Endodermal cell (in vitro differentiated cells): ENCODE data around the gene SCT. TPM values are rescaled to one million over a fixed set of nuclear protein-coding genes. Genes with fewer than 3 reads are reported as not detected.

Experiments
- DNase-seq: peaks from one replicate; pipeline ENCODE4 v3.0.0-alpha.2; 2017
- H3K27ac ChIP-seq: 2 replicates; pipeline ENCODE4 v1.5.1; 2013; ENCODE audit warnings: mild to moderate bottlenecking, low read depth, low read length, moderate library complexity
- H3K27me3 ChIP-seq: 2 replicates; pipeline ENCODE4 v1.6.1; 2013; ENCODE audit warnings: mild to moderate bottlenecking, low read length, moderate library complexity; ENCODE audit not compliant: insufficient read depth, control insufficient read depth, poor library complexity, severe bottlenecking
- H3K36me3 ChIP-seq: 2 replicates; pipeline ENCODE4 v1.7.0; 2013; ENCODE audit warnings: mild to moderate bottlenecking, low read length, moderate library complexity; ENCODE audit not compliant: control insufficient read depth, insufficient read depth
- H3K4me1 ChIP-seq: one replicate; pipeline ENCODE4 v1.7.0; 2013; ENCODE audit warnings: low read length; ENCODE audit not compliant: control insufficient read depth, insufficient read depth
- H3K4me3 ChIP-seq: 2 replicates; pipeline ENCODE4 v1.5.1; 2013; ENCODE audit warnings: mild to moderate bottlenecking, low read length, moderate library complexity
- H3K9ac ChIP-seq: 2 replicates; pipeline ENCODE4 v1.6.1; 2013; ENCODE audit warnings: mild to moderate bottlenecking, low read length, moderate library complexity; ENCODE audit not compliant: poor library complexity, severe bottlenecking; ENCODE audit errors: extremely low read depth
- H3K9me3 ChIP-seq: 2 replicates; pipeline ENCODE4 v1.6.1; 2013; ENCODE audit warnings: mild to moderate bottlenecking, low read length, moderate library complexity; ENCODE audit not compliant: control insufficient read depth
- H3K27ac Mint-ChIP-seq: 2 replicates; pipeline ENCODE4 v1.8.0; 2020; ENCODE audit warnings: mixed read lengths
- H3K27me3 Mint-ChIP-seq: 2 replicates; pipeline ENCODE4 v1.8.0; 2021; ENCODE audit warnings: mild to moderate bottlenecking, mixed read lengths; ENCODE audit not compliant: insufficient read depth
- H3K36me3 Mint-ChIP-seq: 2 replicates; pipeline ENCODE4 v1.8.0; 2020; ENCODE audit warnings: low read depth, mixed read lengths
- H3K4me1 Mint-ChIP-seq: 2 replicates; pipeline ENCODE4 v1.8.0; 2020; ENCODE audit warnings: mixed read lengths
- H3K4me3 Mint-ChIP-seq: 2 replicates; pipeline ENCODE4 v1.8.0; 2020; ENCODE audit warnings: mild to moderate bottlenecking, moderate library complexity, mixed read lengths
- H3K9me3 Mint-ChIP-seq: 2 replicates; pipeline ENCODE4 v1.8.0; 2020; ENCODE audit warnings: mild to moderate bottlenecking, mixed read lengths
- whole genome bisulfite sequencing, 2 experiments: methylation state at CpG; one replicate each; pipeline versions ENCODE4 v1.1.5 to v1.1.7; 2013; ENCODE audit warnings: missing lambda C conversion rate in 2 of 2, mixed read lengths in 1 of 2; ENCODE audit not compliant: insufficient coverage in 1 of 2, insufficient read length in 1 of 2; 5-methylcytosine and 5-hydroxymethylcytosine counted together
- total RNA-seq, 2 donors: library from RNA; stranded (reverse); fragmentation: NEBNext Ultra II Directional in 1 of 2; extraction: Animal tissue kit (Norgen Biotek cat#: 25700) in 1 of 2; gene quantifications; 2 replicates in 1 of 2; 3 replicates in 1 of 2; pipeline ENCODE4 v1.2.1, GENCODE V29; 2021
- TF ChIP-seq, protein P1 (sequence below): fragments of 200-600 bp; sonication (generic); conservative IDR thresholded peaks from 2 replicates; pipeline ENCODE4 v1.5.0; 2021; ENCODE audit warnings: antibody characterized with exemption, mild to moderate bottlenecking

SCT gene
- total RNA-seq, 2 donors from 2014 or later, result 3.9 to 6.1 TPM

GRCh38 chr11:637593-638521 is 10.9 kb upstream of the SCT start:
- peaks cover 9% of the 10 kb centered on the region for H3K4me1 Mint-ChIP-seq
- WGBS, 2 experiments, result 5 to 7% methylated on average over 16 to 53 of the region's 55 CpGs
- H3K36me3 ChIP-seq, result no peaks in the 10 kb centered on the region
- no peaks in the 10 kb centered on the region for H3K9me3 Mint-ChIP-seq
- peak; percentile 72 for DNase-seq
- peaks cover 63% of the 10 kb centered on the region for H3K27me3 Mint-ChIP-seq
- no peak overlapping the region for H3K9ac ChIP-seq
- TF ChIP-seq, protein P1, sequence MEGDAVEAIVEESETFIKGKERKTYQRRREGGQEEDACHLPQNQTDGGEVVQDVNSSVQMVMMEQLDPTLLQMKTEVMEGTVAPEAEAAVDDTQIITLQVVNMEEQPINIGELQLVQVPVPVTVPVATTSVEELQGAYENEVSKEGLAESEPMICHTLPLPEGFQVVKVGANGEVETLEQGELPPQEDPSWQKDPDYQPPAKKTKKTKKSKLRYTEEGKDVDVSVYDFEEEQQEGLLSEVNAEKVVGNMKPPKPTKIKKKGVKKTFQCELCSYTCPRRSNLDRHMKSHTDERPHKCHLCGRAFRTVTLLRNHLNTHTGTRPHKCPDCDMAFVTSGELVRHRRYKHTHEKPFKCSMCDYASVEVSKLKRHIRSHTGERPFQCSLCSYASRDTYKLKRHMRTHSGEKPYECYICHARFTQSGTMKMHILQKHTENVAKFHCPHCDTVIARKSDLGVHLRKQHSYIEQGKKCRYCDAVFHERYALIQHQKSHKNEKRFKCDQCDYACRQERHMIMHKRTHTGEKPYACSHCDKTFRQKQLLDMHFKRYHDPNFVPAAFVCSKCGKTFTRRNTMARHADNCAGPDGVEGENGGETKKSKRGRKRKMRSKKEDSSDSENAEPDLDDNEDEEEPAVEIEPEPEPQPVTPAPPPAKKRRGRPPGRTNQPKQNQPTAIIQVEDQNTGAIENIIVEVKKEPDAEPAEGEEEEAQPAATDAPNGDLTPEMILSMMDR, result no peak
- H3K9me3 ChIP-seq, result no peaks in the 10 kb centered on the region
- H3K4me3 Mint-ChIP-seq, result peak overlapping the region; percentile 54
- H3K4me1 ChIP-seq, result peaks cover 3% of the 10 kb centered on the region
- no peak overlapping the region for H3K27ac Mint-ChIP-seq
- H3K27me3 ChIP-seq, result peaks cover 57% of the 10 kb centered on the region
- H3K27ac ChIP-seq, result no peak overlapping the region
- peak overlapping the region; percentile 60 for H3K4me3 ChIP-seq
- peaks cover 6% of the 10 kb centered on the region for H3K36me3 Mint-ChIP-seq

- Mint-ChIP-seq H3K27ac (no peak overlapping the region), H3K4me3 (peak overlapping the region; percentile 54), H3K27me3 (peaks cover 63% of the 10 kb centered on the region), H3K4me1 (peaks cover 9% of the 10 kb centered on the region), H3K9me3 (no peaks in the 10 kb centered on the region), H3K36me3 (peaks cover 10% of the 10 kb centered on the region)
- no peak for DNase-seq
- H3K4me1 ChIP-seq, result peaks cover 3% of the 10 kb centered on the region
- no peak overlapping the region for H3K27ac ChIP-seq
- H3K4me3 ChIP-seq, result peak overlapping the region; percentile 60
- no peak overlapping the region for H3K9ac ChIP-seq
- H3K36me3 ChIP-seq, result no peaks in the 10 kb centered on the region
- 2 to 4% methylated on average over 9 to 34 of the region's 34 CpGs for WGBS, 2 experiments
- TF ChIP-seq, protein P1, result no peak
- H3K9me3 ChIP-seq, result no peaks in the 10 kb centered on the region
- peaks cover 57% of the 10 kb centered on the region for H3K27me3 ChIP-seq
These were observed 10.3 kb upstream of the SCT start for GRCh38 chr11:637333-637592.

DNA sequence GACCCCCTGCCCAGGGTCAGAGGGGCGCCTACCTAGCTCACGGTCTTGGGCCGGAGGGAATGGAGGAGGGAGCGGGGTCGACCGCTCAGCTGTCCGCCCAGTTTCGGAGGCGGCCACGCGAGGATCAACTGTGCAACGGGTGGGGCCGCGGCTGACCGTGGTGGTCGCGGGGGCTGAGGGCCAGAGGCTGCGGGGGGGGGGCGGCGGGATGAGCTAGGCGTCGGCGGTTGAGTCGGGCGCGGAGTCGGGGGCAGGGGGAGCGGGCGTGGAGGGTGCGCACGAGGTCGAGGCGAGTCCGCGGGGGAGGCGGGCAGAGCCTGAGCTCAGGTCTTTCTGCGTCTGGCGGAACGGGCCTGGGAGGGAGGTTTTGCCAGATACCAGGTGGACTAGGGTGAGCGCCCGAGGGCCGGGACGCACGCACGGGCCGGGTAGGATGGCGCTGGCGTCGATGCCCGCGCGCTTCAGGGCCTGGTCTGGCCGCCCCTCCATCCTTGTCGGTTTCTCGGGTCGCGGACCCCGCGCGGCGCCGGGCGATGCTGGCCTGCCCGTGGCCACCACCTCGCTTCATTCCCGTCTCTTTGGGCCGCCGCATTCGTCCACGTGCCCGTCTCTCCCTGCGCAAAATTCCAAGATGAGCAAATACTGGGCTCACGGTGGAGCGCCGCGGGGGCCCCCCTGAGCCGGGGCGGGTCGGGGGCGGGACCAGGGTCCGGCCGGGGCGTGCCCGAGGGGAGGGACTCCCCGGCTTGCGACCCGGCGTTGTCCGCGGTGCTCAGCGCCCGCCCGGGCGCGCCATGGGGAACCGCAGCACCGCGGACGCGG is 9.7 kb upstream of the SCT start, which contains the start of gene DRD4:
TSS of gene DRD4 (plus strand) at position 759 of the 822 bp plus-strand sequence. CDS start at position 795, 36 bp downstream.
- H3K9ac ChIP-seq, result no peak within 1 kb of the TSS

More for the DNA sequence above, 9.7 kb upstream of the SCT start, which contains the start of gene DRD4:
- Histone ChIP-seq H3K9me3 (no peaks in the 10 kb centered on the region), H3K4me3 (peak within 1 kb of the TSS; percentile 60), H3K4me1 (peaks cover 3% of the 10 kb centered on the region), H3K27me3 (peaks cover 57% of the 10 kb centered on the region), H3K27ac (no peak within 1 kb of the TSS), H3K36me3 (no peaks in the 10 kb centered on the region)
- Mint-ChIP-seq H3K27me3 (peaks cover 63% of the 10 kb centered on the region), H3K4me1 (peaks cover 9% of the 10 kb centered on the region), H3K36me3 (peaks cover 7% of the 10 kb centered on the region), H3K4me3 (peak within 1 kb of the TSS; percentile 54), H3K27ac (no peak within 1 kb of the TSS), H3K9me3 (no peaks in the 10 kb centered on the region)
- peak; percentile 80 for DNase-seq
- 23 to 25% methylated on average over 31 to 100 of the region's 100 CpGs for WGBS, 2 experiments
- TF ChIP-seq, protein P1, result no peak
